Natural killer cell (primary cell): Measurements from ENCODE around the gene SAPCD2. TPM values are rescaled to one million over a fixed set of nuclear protein-coding genes. Genes with fewer than 3 reads are reported as not detected.

Experiments
- ATAC-seq, 3 donors: fragments of 150-1000 bp in 2 of 3; fragments of 200-7000 bp in 1 of 3; cut with Tn5 transposase; 1 replicate in 1 of 3; 2 replicates in 2 of 3; pipeline ENCODE4 v1.10.0; 2021; ENCODE audit warnings: mild to moderate bottlenecking in 2 of 3, moderate library complexity in 2 of 3
- DNase-seq, 2 donors: peaks; one replicate each; pipeline versions ENCODE4 v3.0.0 to v3.0.0-alpha.2; 2013 to 2021; ENCODE audit warnings: mixed read lengths in 1 of 2
- H3K27ac ChIP-seq: one replicate; pipeline ENCODE4 v1.5.1; 2013; ENCODE audit warnings: mild to moderate bottlenecking, low read length
- H3K27me3 ChIP-seq: one replicate; pipeline ENCODE4 v1.6.1; 2013; ENCODE audit warnings: low read length; ENCODE audit not compliant: control insufficient read depth, insufficient read depth
- H3K36me3 ChIP-seq: one replicate; pipeline ENCODE4 v1.6.1; 2013; ENCODE audit warnings: low read length; ENCODE audit not compliant: control insufficient read depth, insufficient read depth
- H3K4me1 ChIP-seq: one replicate; pipeline ENCODE4 v1.6.1; 2013; ENCODE audit warnings: low read length; ENCODE audit not compliant: control insufficient read depth, insufficient read depth
- H3K4me3 ChIP-seq: one replicate; pipeline ENCODE4 v1.5.1; 2013; ENCODE audit warnings: low read length
- H3K9me3 ChIP-seq: one replicate; pipeline ENCODE4 v1.6.1; 2013; ENCODE audit warnings: low read length; ENCODE audit not compliant: control insufficient read depth, insufficient read depth
- H3K27ac Mint-ChIP-seq, 2 donors: one replicate each; pipeline ENCODE4 v1.8.0; 2022; ENCODE audit warnings: mild to moderate bottlenecking in 2 of 2, mixed read lengths in 2 of 2, moderate library complexity in 1 of 2
- H3K27me3 Mint-ChIP-seq, 2 donors: one replicate each; pipeline ENCODE4 v1.8.0; 2022; ENCODE audit warnings: low read depth in 2 of 2, mixed read lengths in 2 of 2
- H3K36me3 Mint-ChIP-seq: one replicate; pipeline ENCODE4 v1.8.0; 2022; ENCODE audit warnings: mixed read lengths
- H3K4me1 Mint-ChIP-seq, 2 donors: one replicate each; pipeline ENCODE4 v1.8.0; 2022; ENCODE audit warnings: mixed read lengths in 2 of 2
- H3K4me3 Mint-ChIP-seq: one replicate; pipeline ENCODE4 v1.8.0; 2022; ENCODE audit warnings: mild to moderate bottlenecking, moderate library complexity, mixed read lengths
- H3K9me3 Mint-ChIP-seq, 2 donors: one replicate each; pipeline ENCODE4 v1.8.0; 2022; ENCODE audit warnings: mixed read lengths in 2 of 2
- CTCF ChIP-seq: fragments of 200-600 bp; IDR thresholded peaks from one replicate; pipeline ENCODE4 v1.8.0; 2022; ENCODE audit warnings: antibody characterized with exemption
- WGBS: methylation state at CpG from one replicate; pipeline ENCODE4 v1.1.7; 2013; ENCODE audit warnings: missing lambda C conversion rate; ENCODE audit not compliant: insufficient coverage; 5-methylcytosine and 5-hydroxymethylcytosine counted together
- intact Hi-C: fragments of 100-400 bp; cut with micrococcal nuclease; formaldehyde crosslinking; loops from one replicate; pipeline ENCODE4 v1.14.2; 2022
- total RNA-seq, 4 donors: library from RNA; stranded (reverse); fragments of 120-200 nt in 1 of 4; gene quantifications; one replicate each; pipeline versions ENCODE4 v1.2.3 to v1.2.4, GENCODE V29; 2013 to 2022

Gene SAPCD2
- total RNA-seq, 3 donors from 2014 or later (not counting 1 experiment from before 2014, with no cell fraction given) = 0.59 to 2.6 (median 1.0) TPM

GRCh38 chr9:137088121-137088520 lies 17.8 kb upstream of the SAPCD2 start:
- no peak overlapping the region for H3K27ac ChIP-seq
- peaks cover 18% of the 10 kb centered on the region for H3K4me1 ChIP-seq
- peaks cover 15 to 29% of the 10 kb centered on the region in 2 donors for H3K4me1 Mint-ChIP-seq
- ATAC-seq (no peak), DNase-seq (no peak)
- H3K9me3 ChIP-seq = no peaks in the 10 kb centered on the region
- no peaks in the 10 kb centered on the region for H3K27me3 ChIP-seq
- H3K27me3 Mint-ChIP-seq = no peaks in the 10 kb centered on the region
- 94% methylated on average over 5 of the region's 5 CpGs for WGBS
- H3K9me3 Mint-ChIP-seq = no peaks in the 10 kb centered on the region
- no peak overlapping the region for H3K4me3 ChIP-seq
- H3K36me3 ChIP-seq = peaks cover 14% of the 10 kb centered on the region
- H3K27ac Mint-ChIP-seq = peak overlapping the region; percentile 75 to 96
- intact Hi-C loops = no loop called here
- peak overlapping the region; percentile 78 for H3K4me3 Mint-ChIP-seq
- no peaks in the 10 kb centered on the region for H3K36me3 Mint-ChIP-seq
- TF ChIP-seq CTCF = no peak

GRCh38 chr9:137087409-137087925 lies 17.1 kb upstream of the SAPCD2 start:
- DNase-seq (no peak), ATAC-seq (no peak)
- Mint-ChIP-seq H3K36me3 (no peaks in the 10 kb centered on the region), H3K27ac (peak overlapping the region; percentile 75 to 96), H3K27me3 (no peaks in the 10 kb centered on the region), H3K9me3 (no peaks in the 10 kb centered on the region), H3K4me1 (peaks cover 15 to 29% of the 10 kb centered on the region in 2 donors), H3K4me3 (peak overlapping the region; percentile 78)
- Histone ChIP-seq H3K36me3 (peaks cover 9% of the 10 kb centered on the region), H3K4me1 (peaks cover 18% of the 10 kb centered on the region), H3K27me3 (no peaks in the 10 kb centered on the region), H3K9me3 (no peaks in the 10 kb centered on the region), H3K27ac (peak overlapping the region; percentile 81), H3K4me3 (peak overlapping the region; percentile 57)
- 13% methylated on average over 22 of the region's 22 CpGs for WGBS
- TF ChIP-seq CTCF = no peak
- intact Hi-C loops = no loop called here

- peak; percentile 86 to 93 (median 86) for ATAC-seq
- no peak for TF ChIP-seq CTCF
- Mint-ChIP-seq H3K9me3 (no peaks in the 10 kb centered on the region), H3K4me3 (peak within 1 kb of the TSS; percentile 95), H3K36me3 (no peaks in the 10 kb centered on the region), H3K4me1 (peaks cover 15 to 29% of the 10 kb centered on the region in 2 donors), H3K27ac (peak within 1 kb of the TSS; percentile 92 to 96), H3K27me3 (no peaks in the 10 kb centered on the region)
- Histone ChIP-seq H3K27ac (peak within 1 kb of the TSS; percentile 81), H3K36me3 (peaks cover 7% of the 10 kb centered on the region), H3K9me3 (no peaks in the 10 kb centered on the region), H3K27me3 (no peaks in the 10 kb centered on the region), H3K4me1 (peaks cover 18% of the 10 kb centered on the region), H3K4me3 (peak within 1 kb of the TSS; percentile 57)
- DNase-seq = peak; percentile 96 to 100
- WGBS = under 1% methylated on average over 101 of the region's 101 CpGs
- intact Hi-C loops = no loop called here
Observed at GRCh38 chr9:137086531-137087408, 16.4 kb upstream of the SAPCD2 start, which contains the start of gene MAN1B1. Gene MAN1B1, plus strand, starts transcription at chr9:137086985. Its CDS starts 15 bp downstream, at chr9:137087000.
